H9 (cell line): ENCODE results near the gene PHLDA3. TPM values are rescaled to one million over a fixed set of nuclear protein-coding genes. Genes with fewer than 3 reads are reported as not detected.

Experiments
- DNase-seq: peaks from one replicate; pipeline ENCODE4 v3.0.0-alpha.2; 2017
- H2AFZ ChIP-seq: one replicate; pipeline ENCODE4 v1.6.1; 2013; ENCODE audit warnings: mild to moderate bottlenecking, low read length, control low read depth, moderate library complexity
- H2AK5ac ChIP-seq: 2 replicates; pipeline ENCODE4 v1.6.1; 2013; ENCODE audit warnings: low read length, control low read depth, mixed read lengths; ENCODE audit not compliant: insufficient read length
- H2BK120ac ChIP-seq: one replicate; pipeline ENCODE4 v1.6.1; 2013; ENCODE audit warnings: low read depth, mild to moderate bottlenecking, low read length, control low read depth, inconsistent platforms; ENCODE audit not compliant: poor library complexity, severe bottlenecking
- H2BK12ac ChIP-seq: 2 replicates; pipeline ENCODE4 v1.6.1; 2013; ENCODE audit warnings: low read length, control low read depth, mixed read lengths, low read depth; ENCODE audit not compliant: insufficient read length
- H2BK15ac ChIP-seq: 2 replicates; pipeline ENCODE4 v1.6.1; 2013; ENCODE audit warnings: low read depth, low read length, control low read depth
- H2BK20ac ChIP-seq: one replicate; pipeline ENCODE4 v1.6.1; 2013; ENCODE audit warnings: low read depth, mild to moderate bottlenecking, low read length, control low read depth, inconsistent platforms; ENCODE audit not compliant: poor library complexity, severe bottlenecking
- H2BK5ac ChIP-seq: 2 replicates; pipeline ENCODE4 v1.6.1; 2013; ENCODE audit warnings: low read length, control low read depth, mixed read lengths; ENCODE audit not compliant: insufficient read length
- H3K14ac ChIP-seq: 2 replicates; pipeline ENCODE4 v1.6.1; 2013; ENCODE audit warnings: low read length, control low read depth; ENCODE audit not compliant: insufficient read depth
- H3K18ac ChIP-seq: 2 replicates; pipeline ENCODE4 v1.6.1; 2013; ENCODE audit warnings: low read depth, mild to moderate bottlenecking, mixed read lengths, low read length, control low read depth; ENCODE audit not compliant: insufficient read length
- H3K23ac ChIP-seq: 2 replicates; pipeline ENCODE4 v1.6.1; 2013; ENCODE audit warnings: low read length, control low read depth, mixed read lengths, low read depth; ENCODE audit not compliant: insufficient read length
- H3K23me2 ChIP-seq: 2 replicates; pipeline ENCODE4 v1.6.1; 2013; ENCODE audit warnings: low read depth, mild to moderate bottlenecking, mixed read lengths, low read length, control low read depth; ENCODE audit not compliant: insufficient read length, poor library complexity, severe bottlenecking
- H3K27ac ChIP-seq: 2 replicates; pipeline ENCODE4 v1.5.1; 2013; ENCODE audit warnings: low read length, control low read depth, mixed read lengths, low read depth; ENCODE audit not compliant: insufficient read length
- H3K27me3 ChIP-seq: 2 replicates; pipeline ENCODE4 v1.6.1; 2013; ENCODE audit warnings: low read length, control low read depth, inconsistent platforms; ENCODE audit not compliant: insufficient read depth
- H3K4ac ChIP-seq: 2 replicates; pipeline ENCODE4 v1.6.1; 2013; ENCODE audit warnings: low read depth, mild to moderate bottlenecking, control low read depth, inconsistent platforms, low read length, moderate library complexity
- H3K4me1 ChIP-seq: 2 replicates; pipeline ENCODE4 v1.6.1; 2013; ENCODE audit warnings: low read length, control low read depth, inconsistent platforms; ENCODE audit not compliant: insufficient read depth
- H3K4me2 ChIP-seq: 2 replicates; pipeline ENCODE4 v1.6.1; 2013; ENCODE audit warnings: low read length, control low read depth, mixed read lengths; ENCODE audit not compliant: insufficient read length, insufficient read depth
- H3K56ac ChIP-seq: 2 replicates; pipeline ENCODE4 v1.6.1; 2013; ENCODE audit warnings: low read depth, mild to moderate bottlenecking, mixed read lengths, low read length, control low read depth; ENCODE audit not compliant: insufficient read length
- H3K79me1 ChIP-seq: 2 replicates; pipeline ENCODE4 v1.6.1; 2013; ENCODE audit warnings: low read depth, mild to moderate bottlenecking, moderate library complexity, low read length, control low read depth, inconsistent platforms; ENCODE audit not compliant: insufficient read depth, poor library complexity, severe bottlenecking
- H3K79me2 ChIP-seq: 2 replicates; pipeline ENCODE4 v1.6.1; 2013; ENCODE audit warnings: low read length, control low read depth, inconsistent platforms; ENCODE audit not compliant: insufficient read depth
- H3K9ac ChIP-seq: 2 replicates; pipeline ENCODE4 v1.6.1; 2013; ENCODE audit warnings: low read length, control low read depth, mixed read lengths; ENCODE audit not compliant: insufficient read length; ENCODE audit errors: extremely low read depth
- H3K9me3 ChIP-seq: one replicate; pipeline ENCODE4 v1.6.1; 2013; ENCODE audit warnings: low read depth, low read length, inconsistent platforms; ENCODE audit not compliant: control insufficient read depth
- H3T11ph ChIP-seq: one replicate; pipeline ENCODE4 v1.6.1; 2013; ENCODE audit warnings: mild to moderate bottlenecking, low read length, control low read depth, inconsistent platforms
- H4K20me1 ChIP-seq: one replicate; pipeline ENCODE4 v1.6.1; 2013; ENCODE audit not compliant: control insufficient read depth, insufficient read length, insufficient read depth
- H4K5ac ChIP-seq: 2 replicates; pipeline ENCODE4 v1.6.1; 2013; ENCODE audit warnings: low read depth, mild to moderate bottlenecking, mixed read lengths, low read length, control low read depth; ENCODE audit not compliant: insufficient read length
- H4K8ac ChIP-seq: replicated peaks from 2 replicates; pipeline ENCODE4 v1.6.1; 2013; ENCODE audit warnings: low read length, control low read depth, mixed read lengths, low read depth; ENCODE audit not compliant: insufficient read length
- H4K91ac ChIP-seq: 2 replicates; pipeline ENCODE4 v1.6.1; 2013; ENCODE audit warnings: low read depth, mild to moderate bottlenecking, moderate library complexity, mixed read lengths, low read length, control low read depth; ENCODE audit not compliant: insufficient read length
- H3K27ac Mint-ChIP-seq, 3 experiments: 2 replicates in 2 of 3; 3 replicates in 1 of 3; pipeline ENCODE4 v1.8.0; 2020 to 2021; ENCODE audit warnings: mixed read lengths in 3 of 3, mild to moderate bottlenecking in 1 of 3, moderate library complexity in 1 of 3
- H3K27me3 Mint-ChIP-seq: 2 replicates; pipeline ENCODE4 v1.8.0; 2021; ENCODE audit warnings: low read depth, mild to moderate bottlenecking, moderate library complexity, mixed read lengths
- H3K36me3 Mint-ChIP-seq, 3 experiments: 2 replicates in 2 of 3; 3 replicates in 1 of 3; pipeline ENCODE4 v1.8.0; 2020 to 2021; ENCODE audit warnings: low read depth in 3 of 3, mixed read lengths in 3 of 3; ENCODE audit not compliant: insufficient read depth in 1 of 3
- H3K4me1 Mint-ChIP-seq, 2 experiments: 2 replicates each; pipeline ENCODE4 v1.8.0; 2020; ENCODE audit warnings: mixed read lengths in 2 of 2
- H3K4me3 Mint-ChIP-seq, 2 experiments: 2 replicates in 1 of 2; 3 replicates in 1 of 2; pipeline ENCODE4 v1.8.0; 2020 to 2021; ENCODE audit warnings: mild to moderate bottlenecking in 2 of 2, mixed read lengths in 2 of 2, moderate library complexity in 1 of 2
- H3K9me3 Mint-ChIP-seq, 2 experiments: 2 replicates in 1 of 2; 3 replicates in 1 of 2; pipeline ENCODE4 v1.8.0; 2020; ENCODE audit warnings: mild to moderate bottlenecking in 2 of 2, mixed read lengths in 2 of 2, moderate library complexity in 1 of 2
- WGBS: extraction: QIAGEN DNeasy Blood & Tissue Kit; methylation state at CpG from one replicate; pipeline ENCODE4 v1.1.7; 2013; ENCODE audit warnings: missing lambda C conversion rate, low lambda C conversion rate, mixed read lengths; ENCODE audit not compliant: insufficient read length; ENCODE audit errors: extremely low coverage; 5-methylcytosine and 5-hydroxymethylcytosine counted together
- total RNA-seq: library from RNA; stranded (reverse); gene quantifications from 2 replicates; pipeline ENCODE4 v1.2.1, GENCODE V29; 2021
- TF ChIP-seq, protein P1 (sequence below): fragments of 200-600 bp; sonication (generic); conservative IDR thresholded peaks from 3 replicates; pipeline ENCODE4 v1.8.0; 2021; ENCODE audit warnings: antibody characterized with exemption, mild to moderate bottlenecking

The PHLDA3 gene
- total RNA-seq, 1 experiment from 2014 or later = 53.9 TPM

DNA sequence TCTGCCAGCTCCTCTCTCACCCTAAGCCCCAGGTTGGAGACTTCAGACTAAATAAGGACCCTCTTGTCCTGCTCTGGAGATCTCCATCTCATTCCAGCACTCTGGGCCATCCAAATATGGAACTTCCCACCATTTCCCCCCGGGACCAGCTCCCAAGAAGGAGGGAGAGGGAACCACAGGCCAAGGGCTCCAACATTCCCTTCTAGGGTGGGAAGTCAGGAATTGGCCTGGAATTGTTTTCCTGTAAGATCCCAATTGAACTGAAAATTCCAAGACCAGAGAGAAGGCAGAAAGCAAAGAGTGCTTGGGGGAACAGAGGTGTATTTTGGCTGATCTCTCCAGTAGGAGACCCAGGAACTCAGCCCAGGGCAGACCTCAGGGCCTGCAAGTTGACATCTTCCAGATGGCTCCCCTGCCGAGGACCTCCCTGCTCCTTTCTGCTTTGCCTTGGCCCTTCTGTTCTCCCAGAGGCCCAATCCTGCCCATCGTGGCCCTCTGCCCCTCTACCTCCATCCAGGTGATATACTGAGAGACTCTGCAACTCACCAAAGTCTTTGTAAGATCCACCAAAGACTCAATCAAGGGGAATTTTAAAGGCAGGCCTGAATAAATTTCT lies 23.0 kb upstream of the PHLDA3 start:
- Mint-ChIP-seq H3K27me3 (no peaks in the 10 kb centered on the region; the same call in 1 of the 2 replicates), H3K4me3 (no peak overlapping the region), H3K4me1 (peaks cover 14 to 26% of the 10 kb centered on the region in 2 experiments), H3K9me3 (peaks cover 3 to 5% of the 10 kb centered on the region in 2 experiments; a peak in 3 of 5 replicates), H3K36me3 (peaks cover 0 to 4% (median 0%) of the 10 kb centered on the region in 3 experiments; a peak in 2 of 7 replicates), H3K27ac (no peak overlapping the region; a peak in 1 of 7 replicates)
- no peaks in the 10 kb centered on the region for H3K9me3 ChIP-seq
- H2BK5ac ChIP-seq = no peak overlapping the region
- no peak overlapping the region for H4K8ac ChIP-seq
- no peak for DNase-seq
- H3K14ac ChIP-seq = no peak overlapping the region
- no peaks in the 10 kb centered on the region for H3K27me3 ChIP-seq
- H3K79me1 ChIP-seq = no peaks in the 10 kb centered on the region
- H3K4me2 ChIP-seq = no peak overlapping the region
- no peak overlapping the region for H3K56ac ChIP-seq
- no peak overlapping the region for H3K4ac ChIP-seq
- H3K23ac ChIP-seq = no peak overlapping the region
- H2BK120ac ChIP-seq = no peak overlapping the region
- H3K27ac ChIP-seq = no peak overlapping the region
- no peak overlapping the region for H2AK5ac ChIP-seq
- no peak overlapping the region for H2BK20ac ChIP-seq
- no peak overlapping the region for H4K91ac ChIP-seq
- no CpG with 5 or more reads among the region's 3 CpGs for WGBS
- H3K9ac ChIP-seq = no peak overlapping the region
- TF ChIP-seq, protein P1, sequence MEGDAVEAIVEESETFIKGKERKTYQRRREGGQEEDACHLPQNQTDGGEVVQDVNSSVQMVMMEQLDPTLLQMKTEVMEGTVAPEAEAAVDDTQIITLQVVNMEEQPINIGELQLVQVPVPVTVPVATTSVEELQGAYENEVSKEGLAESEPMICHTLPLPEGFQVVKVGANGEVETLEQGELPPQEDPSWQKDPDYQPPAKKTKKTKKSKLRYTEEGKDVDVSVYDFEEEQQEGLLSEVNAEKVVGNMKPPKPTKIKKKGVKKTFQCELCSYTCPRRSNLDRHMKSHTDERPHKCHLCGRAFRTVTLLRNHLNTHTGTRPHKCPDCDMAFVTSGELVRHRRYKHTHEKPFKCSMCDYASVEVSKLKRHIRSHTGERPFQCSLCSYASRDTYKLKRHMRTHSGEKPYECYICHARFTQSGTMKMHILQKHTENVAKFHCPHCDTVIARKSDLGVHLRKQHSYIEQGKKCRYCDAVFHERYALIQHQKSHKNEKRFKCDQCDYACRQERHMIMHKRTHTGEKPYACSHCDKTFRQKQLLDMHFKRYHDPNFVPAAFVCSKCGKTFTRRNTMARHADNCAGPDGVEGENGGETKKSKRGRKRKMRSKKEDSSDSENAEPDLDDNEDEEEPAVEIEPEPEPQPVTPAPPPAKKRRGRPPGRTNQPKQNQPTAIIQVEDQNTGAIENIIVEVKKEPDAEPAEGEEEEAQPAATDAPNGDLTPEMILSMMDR = no peak
- no peaks in the 10 kb centered on the region for H4K20me1 ChIP-seq
- no peaks in the 10 kb centered on the region for H3K79me2 ChIP-seq
- no peaks in the 10 kb centered on the region for H3K23me2 ChIP-seq
- no peak overlapping the region for H4K5ac ChIP-seq
- no peaks in the 10 kb centered on the region for H3K4me1 ChIP-seq
- H3T11ph ChIP-seq = no peak overlapping the region
- H2BK15ac ChIP-seq = no peak overlapping the region
- H2AFZ ChIP-seq = no peak overlapping the region
- H2BK12ac ChIP-seq = no peak overlapping the region
- no peak overlapping the region for H3K18ac ChIP-seq
